HG03521 (cell line): ENCODE data around the gene RNF7.
"Not testable (repeated sequence)": the region's sequence is repeated elsewhere in the genome, so short reads cannot be mapped to it uniquely, and the experiment has no call there.

Experiments
- ATAC-seq: cut with Tn5 transposase; IDR thresholded peaks from one replicate; pipeline ENCODE4 v1.9.1; 2021; ENCODE audit warnings: mild to moderate bottlenecking, moderate library complexity; ENCODE audit not compliant: unreplicated experiment

The RNF7 gene

GRCh38 chr3:141738022-141738890 lies at the start of gene RNF7:
RNF7 (plus strand) TSS chr3:141738298; CDS start chr3:141738342, 44 bp downstream.
- peak; percentile 92 for ATAC-seq

GRCh38 chr3:141690431-141691072 lies 47.5 kb upstream of the RNF7 start:
- ATAC-seq = no peak

- ATAC-seq = not testable (repeated sequence)
These were observed 46.6 kb upstream of the RNF7 start for GRCh38 chr3:141691471-141691870.

GRCh38 chr3:141692973-141693372 lies 45.1 kb upstream of the RNF7 start:
- ATAC-seq = not testable (repeated sequence)

- no peak for ATAC-seq
These were observed 38.8 kb upstream of the RNF7 start for GRCh38 chr3:141699324-141699723.

GRCh38 chr3:141699897-141700296 lies 38.2 kb upstream of the RNF7 start:
- ATAC-seq = no peak

GRCh38 chr3:141703367-141703766 lies 34.7 kb upstream of the RNF7 start:
- ATAC-seq = not testable (repeated sequence)

GRCh38 chr3:141707741-141708203 lies 30.3 kb upstream of the RNF7 start:
- ATAC-seq = no peak

GRCh38 chr3:141708367-141708766 lies 29.7 kb upstream of the RNF7 start:
- no peak for ATAC-seq

GRCh38 chr3:141709126-141709770 lies 28.9 kb upstream of the RNF7 start:
- no peak for ATAC-seq

GRCh38 chr3:141710121-141710520 lies 28.0 kb upstream of the RNF7 start:
- no peak for ATAC-seq

GRCh38 chr3:141710888-141711616 lies 27.0 kb upstream of the RNF7 start:
- ATAC-seq = no peak

GRCh38 chr3:141714671-141715070 lies 23.4 kb upstream of the RNF7 start:
- ATAC-seq = no peak

GRCh38 chr3:141722081-141722480 lies 16.0 kb upstream of the RNF7 start:
- no peak for ATAC-seq

GRCh38 chr3:141722648-141723047 lies 15.4 kb upstream of the RNF7 start:
- no peak for ATAC-seq

GRCh38 chr3:141723255-141723654 lies 14.8 kb upstream of the RNF7 start:
- ATAC-seq = no peak

- ATAC-seq = no peak
These were observed 13.9 kb upstream of the RNF7 start for GRCh38 chr3:141724186-141724585.

GRCh38 chr3:141725036-141725435 lies 13.1 kb upstream of the RNF7 start:
- ATAC-seq = no peak

- ATAC-seq = no peak
These were observed 11.6 kb upstream of the RNF7 start for GRCh38 chr3:141726483-141726882.

GRCh38 chr3:141728355-141728892 lies 9.7 kb upstream of the RNF7 start:
- no peak for ATAC-seq

- no peak for ATAC-seq
These were observed 8.9 kb upstream of the RNF7 start for GRCh38 chr3:141729240-141729639.
